HG02763 (cell line): ENCODE measurements around the gene DAB2IP.
"Not testable (repeated sequence)": the region's sequence is repeated elsewhere in the genome, so short reads cannot be mapped to it uniquely, and the experiment has no call there.

Experiments used
- ATAC-seq: cut with Tn5 transposase; IDR thresholded peaks from one replicate; pipeline ENCODE4 v1.9.1; 2021; ENCODE audit warnings: mild to moderate bottlenecking, moderate library complexity; ENCODE audit not compliant: unreplicated experiment

Gene DAB2IP

DNA sequence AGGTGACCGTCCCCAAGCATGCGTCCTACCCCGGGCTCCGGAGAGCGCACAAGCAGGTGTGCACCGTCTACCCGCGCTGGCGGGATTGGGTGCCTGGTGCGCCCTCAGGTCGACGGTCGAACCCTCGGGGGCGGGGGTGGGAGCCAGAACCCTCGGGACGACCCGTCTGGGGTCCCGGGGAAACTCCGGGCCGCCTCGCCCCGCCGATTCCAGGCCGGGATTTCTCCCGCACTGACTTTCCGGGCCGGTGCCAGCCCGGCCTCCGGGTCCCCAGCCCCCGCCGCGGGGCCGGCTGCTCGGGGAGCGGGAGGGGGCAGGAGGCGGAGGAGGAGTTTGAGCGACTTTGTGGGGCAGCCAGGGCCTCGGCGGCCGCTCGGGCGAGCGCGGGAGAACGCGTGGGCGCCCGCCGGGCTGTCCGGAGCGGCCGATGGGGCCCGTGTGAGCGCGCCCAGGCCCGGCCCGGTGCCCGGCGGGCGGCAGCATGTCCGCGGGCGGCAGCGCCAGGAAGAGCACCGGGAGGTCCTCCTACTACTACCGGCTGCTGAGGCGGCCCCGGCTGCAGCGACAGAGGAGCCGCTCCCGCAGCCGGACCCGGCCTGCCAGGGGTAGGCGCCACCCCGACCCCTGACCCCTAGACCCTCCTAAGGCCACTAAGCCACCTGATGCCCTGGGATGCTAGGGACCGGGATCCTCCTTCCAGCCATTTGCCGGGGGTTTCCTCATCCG is at the start of gene DAB2IP:
Gene DAB2IP (plus strand): TSS at position 340 of the 726 bp plus-strand sequence. CDS start 142 bp downstream, at position 482.
- no peak for ATAC-seq

DNA sequence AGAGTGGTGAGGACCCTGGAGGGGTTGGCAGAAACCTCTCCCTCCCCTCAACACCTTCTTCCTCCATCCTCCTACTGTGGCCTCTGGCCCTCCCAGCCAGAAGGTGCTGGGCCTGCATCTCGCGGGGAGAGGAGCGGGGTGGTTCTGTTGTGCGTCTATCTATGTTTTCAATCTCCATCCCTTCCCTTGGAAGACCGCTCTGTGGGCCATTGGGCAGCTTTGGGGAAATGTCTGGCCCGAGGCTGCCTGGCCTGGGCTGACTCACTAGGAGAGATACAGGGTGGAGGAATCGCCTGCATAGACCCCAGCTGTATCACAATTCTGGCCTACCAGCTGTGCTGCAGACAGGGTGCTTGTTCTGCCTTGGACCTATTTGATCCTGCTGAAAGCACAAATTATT is 48.4 kb upstream of the DAB2IP start:
- no peak for ATAC-seq

DNA sequence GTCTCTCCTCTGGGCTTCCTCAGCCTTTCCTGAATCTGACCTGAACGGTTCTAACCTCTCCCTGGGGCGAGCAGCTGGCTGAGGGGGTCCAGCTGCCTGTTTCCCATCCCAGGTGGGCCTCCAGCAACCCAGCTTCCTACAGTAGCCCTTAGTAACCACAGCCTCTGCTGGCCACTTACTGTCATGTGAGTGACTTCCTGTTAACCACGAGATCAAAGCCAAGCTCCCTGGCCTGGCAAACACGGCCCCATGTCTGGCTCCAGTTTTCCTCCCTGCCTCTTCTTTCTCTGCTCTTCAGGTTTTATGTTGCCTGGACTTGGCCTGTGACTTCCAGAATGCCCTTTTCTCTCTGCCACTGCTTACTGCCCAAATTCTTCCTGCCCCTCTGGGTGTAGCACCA is 47.2 kb upstream of the DAB2IP start:
- ATAC-seq = no peak

GRCh38 chr9:121604654-121605053 is 46.8 kb upstream of the DAB2IP start:
- ATAC-seq = no peak

DNA sequence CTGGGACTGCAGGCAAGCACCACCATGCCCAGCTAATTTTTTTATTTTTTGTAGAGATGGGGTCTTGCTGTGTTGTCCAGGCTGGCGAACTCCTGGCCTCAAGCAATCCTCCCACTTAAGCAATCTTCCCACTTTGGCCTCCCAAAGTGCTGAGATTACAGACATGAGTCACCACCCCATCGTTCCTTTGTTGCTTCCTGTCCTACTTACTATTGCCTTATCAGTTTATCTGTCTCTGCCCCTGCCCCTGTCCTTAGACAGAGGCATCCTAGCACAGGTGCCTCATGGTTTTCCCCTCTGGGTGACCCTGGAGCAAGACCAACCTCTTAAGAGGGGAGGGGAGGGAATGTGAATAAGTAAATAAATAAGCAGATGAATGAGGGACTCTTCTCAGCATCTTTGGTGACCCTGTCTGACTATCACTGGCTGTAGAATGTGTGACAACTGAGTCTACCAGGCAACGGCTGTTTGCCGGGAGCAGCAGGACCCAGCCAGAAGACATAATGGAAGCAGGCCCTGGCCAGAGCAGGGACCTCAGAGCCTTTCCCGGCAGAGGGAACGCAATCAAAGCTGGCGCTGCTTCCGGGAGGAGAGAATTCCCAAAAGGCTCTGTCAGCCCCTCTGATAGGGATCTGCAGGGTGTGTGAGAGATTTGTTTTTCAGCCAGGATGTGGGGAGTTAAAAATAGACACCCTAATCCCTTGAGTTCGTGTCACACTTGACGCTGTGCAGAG is 43.8 kb upstream of the DAB2IP start:
- no peak for ATAC-seq

DNA sequence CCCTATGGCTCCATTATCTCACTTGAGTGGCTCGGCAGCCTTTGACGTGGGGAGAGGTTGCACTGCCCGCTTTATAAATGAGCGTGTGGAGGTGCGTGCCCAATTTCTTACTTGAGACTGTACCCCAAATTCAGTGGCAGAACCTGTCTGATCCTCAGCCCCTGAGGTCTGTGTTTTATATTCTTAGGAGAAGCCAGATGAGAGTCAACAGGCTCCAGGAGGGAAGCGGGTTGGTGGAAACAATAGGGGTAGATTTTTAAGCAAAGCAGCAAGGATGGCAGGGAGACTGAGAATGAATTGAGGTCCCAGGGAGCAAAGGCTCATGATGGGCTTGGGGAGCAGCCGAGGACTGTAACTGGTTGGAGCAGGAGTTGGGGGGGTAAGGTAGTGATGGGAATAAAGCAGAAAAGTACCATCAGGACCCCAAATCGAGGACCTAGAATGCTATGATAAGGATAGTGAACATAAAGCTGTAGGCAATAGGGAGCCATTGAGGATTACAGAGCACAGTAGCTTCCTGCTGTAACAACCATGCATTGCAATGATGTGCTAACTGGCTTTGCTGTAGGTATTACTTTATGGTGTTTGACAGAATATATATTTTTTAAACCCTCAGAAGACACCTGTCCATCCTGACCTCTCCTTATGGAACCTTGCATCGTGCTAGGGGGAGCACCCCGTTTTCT is 43.1 kb upstream of the DAB2IP start:
- ATAC-seq = no peak

GRCh38 chr9:121609822-121610637 is 41.4 kb upstream of the DAB2IP start:
- no peak for ATAC-seq

GRCh38 chr9:121610638-121610953 is 40.8 kb upstream of the DAB2IP start:
- ATAC-seq = no peak

DNA sequence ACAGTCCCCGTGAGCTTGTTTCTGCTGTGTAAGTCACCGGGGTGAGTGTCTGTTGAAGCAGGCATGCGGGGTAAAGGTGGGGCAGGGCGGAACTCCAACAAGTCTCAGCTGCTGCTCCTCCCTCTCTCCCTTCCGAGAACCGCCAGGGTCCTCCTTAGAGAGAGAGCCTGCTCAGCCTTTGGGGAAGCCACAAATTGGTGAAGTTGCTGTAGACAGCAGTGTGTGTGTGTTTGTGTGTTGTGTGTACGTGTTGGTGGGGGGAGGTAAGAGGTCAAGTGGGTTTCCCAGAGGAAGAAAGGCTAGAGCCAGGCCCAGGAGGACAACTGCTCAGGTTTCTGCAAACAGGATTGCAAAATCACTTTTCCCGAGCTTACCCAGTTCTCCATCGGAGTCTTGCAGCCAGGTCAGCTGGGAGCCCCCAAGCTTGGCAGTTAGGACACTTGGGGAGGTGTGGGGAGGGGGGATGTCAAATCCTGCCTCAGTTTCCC is 38.9 kb upstream of the DAB2IP start:
- no peak for ATAC-seq

GRCh38 chr9:121613009-121613752 is 38.3 kb upstream of the DAB2IP start:
- ATAC-seq = no peak

DNA sequence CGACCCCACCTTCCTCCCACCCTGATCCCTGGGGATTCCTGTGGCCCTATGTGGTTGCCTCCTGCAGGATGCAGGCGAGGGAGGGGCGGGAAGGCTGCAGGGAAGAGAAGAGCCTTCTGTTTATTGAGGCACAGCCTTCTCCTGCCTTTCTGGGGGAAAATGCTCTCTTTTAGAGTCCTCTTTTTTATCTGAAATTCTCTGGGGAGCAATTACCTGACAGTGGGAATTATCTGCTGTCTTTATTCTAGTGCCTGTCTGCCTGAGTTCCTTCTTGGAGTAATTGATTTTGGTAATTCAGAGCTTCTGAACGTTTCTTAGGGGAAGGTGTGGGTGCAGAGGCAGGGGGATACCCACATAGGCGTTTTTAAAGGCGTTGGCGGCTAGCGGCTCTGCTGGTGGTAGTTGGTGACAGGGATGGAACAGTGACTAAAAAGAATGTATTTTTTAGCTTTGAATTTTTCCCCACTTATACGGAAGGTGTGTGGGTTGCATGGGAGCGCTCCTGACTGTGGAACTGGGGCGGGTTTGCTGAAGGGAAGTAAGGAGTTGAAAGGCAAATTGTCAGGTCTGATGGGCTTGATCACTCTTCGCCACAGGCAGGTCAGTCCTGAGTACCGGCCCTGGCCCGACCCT is 35.2 kb upstream of the DAB2IP start:
- ATAC-seq = no peak

DNA sequence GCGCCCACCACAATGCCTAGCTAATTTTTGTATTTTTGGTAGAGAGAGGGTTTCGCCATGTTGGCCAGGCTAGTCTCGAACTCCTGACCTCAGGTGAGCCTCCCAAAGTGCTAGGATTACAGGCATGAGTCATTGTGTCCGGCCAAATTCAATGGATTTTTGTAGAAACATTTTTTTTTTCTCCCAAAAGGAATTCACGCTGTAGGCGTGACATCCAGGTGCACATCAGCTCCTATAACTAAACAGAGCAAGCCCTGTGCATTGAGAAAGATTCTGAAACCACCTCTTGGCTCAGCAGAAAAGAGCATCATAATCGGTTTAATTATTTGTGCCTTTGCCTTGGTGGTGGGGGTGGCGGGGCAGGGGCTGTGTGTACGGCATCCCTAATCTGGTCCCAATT is 32.9 kb upstream of the DAB2IP start:
- ATAC-seq = no peak

DNA sequence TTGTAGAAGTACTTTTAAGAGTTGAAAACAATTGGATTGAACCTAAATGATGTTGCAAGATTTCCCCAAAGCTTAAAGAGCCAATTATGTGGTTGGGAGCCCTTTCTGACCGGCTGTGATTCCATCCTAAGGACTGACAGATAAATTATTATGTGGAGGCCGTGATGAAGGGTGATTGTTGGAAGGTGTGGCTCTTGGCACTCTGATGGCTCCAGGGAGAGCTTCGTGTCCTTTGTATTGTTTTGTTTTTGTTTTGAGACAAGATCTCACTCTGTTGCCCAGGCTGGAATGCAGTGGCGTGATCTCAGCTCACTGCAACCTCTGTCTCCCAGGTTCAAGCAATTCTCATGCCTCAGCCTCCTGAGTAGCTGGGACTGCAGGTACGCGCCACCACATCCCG is 32.5 kb upstream of the DAB2IP start:
- ATAC-seq = not testable (repeated sequence)

DNA sequence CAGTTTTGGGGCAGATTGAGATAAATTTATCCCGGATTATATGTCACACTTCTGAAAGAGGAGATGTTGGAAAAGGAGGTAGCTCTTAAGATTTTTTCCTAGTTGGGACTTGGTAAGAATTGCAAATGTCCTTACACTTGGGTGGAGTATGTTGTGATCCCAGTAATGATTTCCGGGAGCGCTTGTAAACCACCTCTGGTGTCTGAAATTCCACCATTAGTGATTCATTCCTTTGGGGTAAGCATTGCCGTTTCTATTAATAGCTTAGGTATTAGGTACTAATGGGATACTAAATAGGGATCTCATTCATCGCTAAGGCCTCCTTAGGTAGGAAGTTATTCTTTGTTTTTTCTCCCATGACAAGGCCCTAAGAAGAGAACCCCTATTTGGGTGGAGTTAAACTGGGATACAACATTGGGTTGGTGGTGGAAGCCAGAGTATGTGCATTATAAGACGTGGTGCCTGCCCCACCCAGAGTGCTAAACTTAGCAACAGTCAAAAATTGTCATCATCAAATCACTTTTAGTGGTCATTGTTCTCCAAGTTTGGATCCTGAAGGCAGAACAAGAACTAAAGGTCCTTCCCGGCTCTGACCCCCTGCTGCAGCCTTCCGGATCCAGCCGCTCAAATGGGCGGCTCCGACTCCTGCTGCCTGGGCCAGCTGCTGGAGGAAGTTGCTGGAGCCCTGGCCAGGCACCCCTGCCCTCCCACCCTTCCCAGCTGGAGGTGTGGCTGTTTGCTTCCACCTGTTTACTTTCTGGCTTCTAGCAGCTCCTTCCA is 31.7 kb upstream of the DAB2IP start:
- no peak for ATAC-seq

DNA sequence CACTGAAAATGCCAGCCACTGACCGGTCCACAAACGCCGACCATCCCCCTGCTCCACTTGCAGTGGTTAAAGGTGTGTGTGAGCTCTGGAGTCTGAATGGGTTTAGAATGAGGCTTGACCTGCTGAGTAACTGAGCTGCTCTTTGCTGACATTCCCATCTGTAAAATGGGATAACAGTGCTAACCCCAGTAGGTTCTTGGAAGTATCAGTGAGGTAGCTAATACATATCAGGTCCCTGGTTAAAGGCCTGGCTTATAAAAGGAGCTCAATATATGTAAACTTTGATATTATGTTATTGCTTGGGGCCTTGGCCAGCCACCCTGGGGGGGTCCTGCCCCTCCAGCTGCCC is 31.1 kb upstream of the DAB2IP start:
- ATAC-seq = no peak

DNA sequence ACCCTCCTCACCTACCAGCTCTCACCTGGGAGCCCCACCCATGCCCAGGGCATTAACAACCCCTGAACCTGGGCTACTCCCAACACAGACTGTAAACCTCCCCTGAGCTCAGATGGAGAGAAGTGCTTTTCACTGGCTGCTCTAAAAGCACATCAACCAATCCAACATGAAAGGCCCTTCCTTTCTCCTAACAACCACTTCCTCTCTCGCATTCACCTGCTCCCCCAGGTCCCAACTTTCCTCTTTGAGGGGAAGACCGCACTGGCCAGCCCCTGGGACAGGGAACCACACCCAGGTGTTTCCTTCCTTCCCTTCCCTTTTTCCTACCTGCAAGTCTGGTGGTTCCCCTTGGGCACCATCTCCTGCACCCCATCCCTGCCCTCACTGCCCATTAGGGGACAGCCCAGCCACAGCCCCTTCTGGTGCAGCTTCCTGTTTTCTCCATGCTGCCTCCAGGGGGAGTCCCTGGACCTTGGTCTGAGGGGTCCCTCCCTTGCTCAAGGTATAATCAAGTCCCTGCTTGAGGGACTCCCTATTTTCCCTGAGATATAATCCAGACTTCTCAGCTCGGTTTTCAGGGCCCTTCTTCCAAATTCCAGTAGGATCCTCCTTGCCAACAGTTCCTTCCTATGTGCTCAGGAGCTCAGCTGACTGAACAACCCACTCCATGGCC is 30.5 kb upstream of the DAB2IP start:
- ATAC-seq = no peak

DNA sequence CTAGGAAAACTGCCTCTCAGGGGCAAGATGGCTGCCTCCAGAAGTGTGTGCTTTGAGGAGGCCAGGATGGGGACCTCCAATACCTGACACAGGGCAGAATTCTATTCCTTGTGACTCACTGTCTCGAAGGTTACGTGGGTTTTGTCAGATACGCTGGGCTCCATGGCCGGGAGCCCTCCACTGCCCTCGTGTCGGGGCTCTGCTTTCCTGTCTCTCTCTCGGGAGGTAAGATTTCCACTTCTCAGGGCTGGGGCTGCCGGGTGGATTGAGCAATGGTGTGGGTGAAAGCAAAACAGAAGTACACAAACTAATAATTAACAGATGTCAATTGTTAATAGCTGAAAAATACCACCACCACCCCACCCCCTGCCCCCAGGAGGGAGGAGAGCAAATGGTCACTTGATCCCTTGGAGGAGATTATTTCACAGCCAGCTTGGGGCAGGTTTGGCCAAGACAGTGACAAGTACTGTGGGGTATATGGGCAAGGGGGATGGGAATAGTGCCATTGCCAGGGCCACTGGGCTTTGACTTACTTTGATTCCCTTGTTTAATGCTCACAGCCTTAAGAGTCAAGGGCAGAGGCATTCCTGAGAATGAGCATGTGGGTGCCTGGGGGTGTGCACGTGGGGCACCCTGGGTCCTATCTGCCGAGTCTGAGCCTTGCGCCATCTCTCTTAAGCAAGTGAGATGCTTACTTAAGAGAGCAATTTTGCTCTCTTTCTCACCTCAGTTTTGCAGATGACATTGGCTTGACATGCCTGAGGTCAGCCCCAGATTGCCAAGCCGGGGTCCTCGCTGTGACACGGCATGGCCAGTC is 28.8 kb upstream of the DAB2IP start:
- ATAC-seq = no peak

- not testable (repeated sequence) for ATAC-seq
These were observed 28.0 kb upstream of the DAB2IP start for GRCh38 chr9:121623430-121623829.
